D341Med (cell line): ENCODE measurements around the gene ALOXE3.

Experiments
- DNase-seq: peaks from one replicate; pipeline ENCODE4 v3.0.0; 2012; ENCODE audit warnings: low spot score

ALOXE3 gene

GRCh38 chr17:8141741-8142140 is 23.4 kb upstream of the ALOXE3 start:
- DNase-seq = no peak

GRCh38 chr17:8141045-8141444 is 22.7 kb upstream of the ALOXE3 start:
- DNase-seq = no peak

- no peak for DNase-seq
These were observed 22.0 kb upstream of the ALOXE3 start for GRCh38 chr17:8140065-8141029.

- DNase-seq = peak; percentile 85
These were observed 20.5 kb upstream of the ALOXE3 start for GRCh38 chr17:8138672-8139371.

- DNase-seq = no peak
These were observed 20.0 kb upstream of the ALOXE3 start for GRCh38 chr17:8138374-8138671.

GRCh38 chr17:8137645-8138373 is 19.5 kb upstream of the ALOXE3 start:
- no peak for DNase-seq

GRCh38 chr17:8133941-8134340 is 15.6 kb upstream of the ALOXE3 start:
- DNase-seq = no peak

- no peak for DNase-seq
These were observed 15.1 kb upstream of the ALOXE3 start for GRCh38 chr17:8133399-8133798.

- no peak for DNase-seq
These were observed 13.6 kb upstream of the ALOXE3 start for GRCh38 chr17:8131844-8132441.

GRCh38 chr17:8128125-8128784 is 9.9 kb upstream of the ALOXE3 start:
- no peak for DNase-seq

GRCh38 chr17:8126491-8127066 is 8.3 kb upstream of the ALOXE3 start:
- DNase-seq = peak; percentile 76

- no peak for DNase-seq
These were observed 7.7 kb upstream of the ALOXE3 start for GRCh38 chr17:8125947-8126490.

- DNase-seq = peak; percentile 70
These were observed 7.0 kb upstream of the ALOXE3 start for GRCh38 chr17:8125154-8125946.

- no peak for DNase-seq
These were observed 6.2 kb upstream of the ALOXE3 start for GRCh38 chr17:8124350-8125153.

- DNase-seq = no peak
These were observed 5.5 kb upstream of the ALOXE3 start, which contains the start of gene HES7 for GRCh38 chr17:8123695-8124349. Gene HES7 (minus strand): TSS chr17:8124106. CDS start chr17:8124084, 22 bp downstream.

GRCh38 chr17:8122924-8123694 is 4.8 kb upstream of the ALOXE3 start:
- no peak for DNase-seq

- DNase-seq = no peak
These were observed 4.2 kb upstream of the ALOXE3 start for GRCh38 chr17:8122422-8122923.
